DND-41 (cell line): ENCODE results near the gene PPT2.
"Not testable (repeated sequence)": the region's sequence is repeated elsewhere in the genome, so short reads cannot be mapped to it uniquely, and the experiment has no call there.

Experiments used
- CTCF ChIP-seq: IDR thresholded peaks from 2 replicates; pipeline ENCODE4 v1.5.1; 2012; ENCODE audit warnings: borderline replicate concordance, low read length, moderate library complexity, mild to moderate bottlenecking; ENCODE audit not compliant: poor library complexity, severe bottlenecking; ENCODE audit errors: extremely low read depth
- EZH2 ChIP-seq: IDR thresholded peaks from 3 replicates; pipeline ENCODE4 v1.6.1; 2012; ENCODE audit warnings: borderline replicate concordance, low read depth, mild to moderate bottlenecking, moderate library complexity, low read length, inconsistent platforms; ENCODE audit not compliant: severe bottlenecking

GRCh38 chr6:32193096-32193495, 39.2 kb downstream of the PPT2 start:
- not testable (repeated sequence) for TF ChIP-seq CTCF, EZH2
